GM19397 (cell line): Measurements from ENCODE around the gene C1orf21.

ENCODE experiments used
- ATAC-seq: cut with Tn5 transposase; IDR thresholded peaks from one replicate; pipeline ENCODE4 v1.9.1; 2021; ENCODE audit warnings: mild to moderate bottlenecking, moderate library complexity; ENCODE audit not compliant: unreplicated experiment

Gene C1orf21

DNA sequence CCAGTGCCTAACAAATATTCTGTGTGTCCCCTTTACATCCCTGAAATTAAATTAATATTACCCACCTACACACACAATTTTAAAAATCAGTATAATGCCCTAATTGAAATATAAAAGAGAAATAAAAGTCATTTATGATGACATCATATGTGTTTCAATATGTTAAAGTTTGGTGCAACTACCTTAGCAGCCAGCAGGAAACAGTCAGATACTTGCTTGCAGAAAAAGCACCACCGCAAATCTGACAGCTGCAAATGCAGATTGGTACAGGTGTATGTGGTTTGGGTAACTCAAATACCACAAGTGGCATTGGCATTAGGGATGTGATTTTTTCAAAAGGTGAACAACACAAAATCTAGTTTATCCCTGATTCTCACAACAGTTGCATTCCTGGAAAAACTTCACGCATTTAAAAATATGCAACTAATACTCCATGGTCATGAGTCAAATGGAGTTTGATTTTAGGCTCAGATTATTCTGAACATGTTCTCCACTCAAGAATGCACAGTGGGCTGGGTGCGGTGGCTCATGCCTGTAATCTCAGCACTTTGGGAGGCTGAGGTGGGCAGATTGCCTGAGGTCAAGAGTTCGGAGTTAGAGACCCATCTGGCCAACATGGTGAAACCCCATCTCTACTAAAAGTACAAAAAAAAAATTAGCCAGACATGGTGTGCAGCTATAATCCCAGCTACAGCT, 261.5 kb downstream of the C1orf21 start:
- ATAC-seq, result no peak

DNA sequence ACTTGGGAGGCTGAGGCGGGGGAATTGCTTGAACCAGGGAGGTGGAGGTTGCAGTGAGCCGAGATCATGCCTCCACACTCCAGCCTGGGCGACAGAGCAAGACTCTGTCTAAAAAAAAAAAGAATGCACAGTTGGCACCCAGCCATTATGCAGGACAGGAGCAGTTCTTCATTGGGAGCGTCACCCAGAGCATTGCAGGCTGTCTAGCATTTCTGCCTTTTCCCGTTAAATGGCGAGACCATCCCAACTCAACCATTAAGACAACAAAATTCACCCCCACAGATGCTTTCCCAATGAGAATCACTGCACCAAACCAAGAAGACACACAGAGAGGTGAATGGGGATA, 262.0 kb downstream of the C1orf21 start:
- ATAC-seq, result no peak

DNA sequence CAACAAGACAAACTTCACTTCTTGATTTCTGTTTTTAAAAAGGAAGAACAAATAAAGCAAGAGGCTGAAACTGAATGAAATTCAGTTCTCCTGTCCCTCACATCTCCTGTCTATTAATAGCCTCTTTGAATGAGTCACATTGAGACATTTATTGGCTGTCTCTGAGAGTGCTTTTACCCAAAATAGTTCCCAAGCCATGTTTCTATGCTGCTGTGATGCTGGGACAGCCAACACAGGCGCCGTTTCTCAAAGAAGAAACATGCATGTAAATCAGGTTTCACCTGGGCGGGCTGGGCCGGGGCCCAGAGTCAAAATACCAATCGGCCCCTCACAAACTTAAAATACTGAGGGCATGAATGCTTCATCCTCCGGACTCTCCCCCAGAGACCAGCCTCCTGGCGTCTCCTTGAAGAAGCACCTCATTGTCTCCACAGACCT, 262.6 kb downstream of the C1orf21 start:
- no peak for ATAC-seq

- ATAC-seq, result no peak
Measured at GRCh38 chr1:184650177-184650866, 263.5 kb downstream of the C1orf21 start.

DNA sequence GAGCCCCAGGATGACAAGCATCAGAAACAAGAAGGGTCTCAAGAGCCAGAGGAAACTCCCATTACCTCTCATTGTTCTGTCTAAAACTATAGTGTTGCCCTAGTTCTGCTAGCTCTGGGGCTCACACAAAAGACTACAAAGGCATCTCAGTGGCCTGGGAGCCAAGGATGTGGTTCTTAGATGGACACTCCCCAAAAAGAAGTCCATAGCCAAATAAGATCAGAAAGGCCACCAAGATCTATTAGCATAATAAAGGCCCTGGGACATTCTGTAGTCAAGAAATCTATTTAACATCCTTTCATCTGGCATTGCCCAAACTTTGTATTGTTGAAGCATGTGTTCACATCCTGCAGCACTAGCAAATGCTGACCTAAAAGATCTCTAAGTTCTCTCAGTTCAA, 268.4 kb downstream of the C1orf21 start:
- ATAC-seq, result no peak

GRCh38 chr1:184656221-184656620, 269.4 kb downstream of the C1orf21 start:
- ATAC-seq, result no peak

- ATAC-seq, result no peak
Measured at GRCh38 chr1:184658055-184658454, 271.2 kb downstream of the C1orf21 start.

GRCh38 chr1:184660462-184661191, 273.8 kb downstream of the C1orf21 start:
- no peak for ATAC-seq

GRCh38 chr1:184661801-184662200, 275.0 kb downstream of the C1orf21 start:
- ATAC-seq, result no peak

DNA sequence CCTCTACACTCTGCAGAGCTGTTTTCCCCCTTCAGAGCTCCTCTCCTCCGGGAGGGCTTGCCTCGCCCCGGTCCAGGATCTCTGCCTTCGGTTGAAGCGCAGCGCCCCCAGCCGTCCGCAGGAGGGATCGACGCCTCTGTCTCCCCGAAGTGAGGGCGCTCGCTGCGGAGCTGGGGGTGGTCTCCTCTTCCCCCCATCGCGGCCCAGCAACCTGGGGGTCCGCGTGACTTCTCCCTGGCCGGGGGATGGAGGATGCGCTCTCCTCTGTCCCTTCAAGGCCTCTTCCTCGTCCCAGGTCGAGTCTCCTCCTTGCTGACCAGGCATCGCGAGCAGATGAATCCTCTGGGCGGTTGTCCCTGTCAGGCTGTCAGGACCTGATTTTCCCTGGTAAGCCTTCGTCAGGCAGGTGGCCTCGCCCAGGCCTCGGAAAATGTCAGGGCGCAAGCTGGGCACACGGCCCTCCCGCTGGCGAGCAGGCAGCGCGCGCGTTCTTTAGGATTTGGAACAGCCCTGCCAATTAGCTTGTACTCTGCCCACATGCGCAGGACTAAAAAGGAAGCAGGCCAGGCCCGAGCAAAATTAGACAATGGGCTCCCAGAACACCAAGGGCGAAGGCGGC, 277.3 kb downstream of the C1orf21 start:
- ATAC-seq, result peak; percentile 66

DNA sequence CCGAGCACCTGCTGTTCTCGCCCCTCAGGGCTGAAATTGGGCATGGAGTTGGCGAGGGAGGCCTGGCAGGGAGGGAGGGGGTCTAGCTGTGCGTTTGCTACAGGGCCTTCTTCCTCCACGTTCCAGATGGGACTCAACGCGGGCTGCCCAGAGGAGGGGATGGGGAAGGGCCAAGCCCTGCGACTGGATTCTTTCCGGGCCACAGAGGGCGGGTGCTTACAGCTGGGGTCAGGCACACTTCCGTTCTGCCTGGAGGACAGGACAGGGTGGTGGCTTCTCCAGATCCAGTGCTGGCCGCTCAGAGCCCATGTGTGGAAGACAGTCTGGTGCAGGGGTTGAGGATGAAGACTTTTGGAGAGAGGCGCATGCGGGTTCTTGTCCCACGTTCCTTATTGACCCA, 277.8 kb downstream of the C1orf21 start:
- ATAC-seq, result no peak

- ATAC-seq, result no peak
Measured at GRCh38 chr1:184665360-184665759, 278.5 kb downstream of the C1orf21 start.

DNA sequence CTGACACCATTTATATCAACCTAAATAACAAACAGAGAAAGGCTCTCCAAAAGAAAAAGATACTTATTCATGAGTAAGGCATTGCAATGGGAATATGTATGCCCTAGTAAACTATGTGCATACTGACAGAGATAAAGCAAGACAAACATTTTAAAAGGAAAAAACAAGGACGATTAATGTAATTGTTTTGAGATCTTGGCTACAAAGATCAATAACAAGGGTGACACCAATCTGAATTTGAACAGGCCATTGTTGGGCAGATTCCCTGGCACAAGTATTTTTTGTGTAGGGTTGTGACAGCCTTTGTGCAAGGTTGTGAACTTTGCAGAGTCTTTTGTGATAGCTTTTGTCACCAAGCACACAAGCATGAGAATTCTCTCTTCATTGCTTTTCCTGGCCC, 282.6 kb downstream of the C1orf21 start:
- ATAC-seq, result no peak

DNA sequence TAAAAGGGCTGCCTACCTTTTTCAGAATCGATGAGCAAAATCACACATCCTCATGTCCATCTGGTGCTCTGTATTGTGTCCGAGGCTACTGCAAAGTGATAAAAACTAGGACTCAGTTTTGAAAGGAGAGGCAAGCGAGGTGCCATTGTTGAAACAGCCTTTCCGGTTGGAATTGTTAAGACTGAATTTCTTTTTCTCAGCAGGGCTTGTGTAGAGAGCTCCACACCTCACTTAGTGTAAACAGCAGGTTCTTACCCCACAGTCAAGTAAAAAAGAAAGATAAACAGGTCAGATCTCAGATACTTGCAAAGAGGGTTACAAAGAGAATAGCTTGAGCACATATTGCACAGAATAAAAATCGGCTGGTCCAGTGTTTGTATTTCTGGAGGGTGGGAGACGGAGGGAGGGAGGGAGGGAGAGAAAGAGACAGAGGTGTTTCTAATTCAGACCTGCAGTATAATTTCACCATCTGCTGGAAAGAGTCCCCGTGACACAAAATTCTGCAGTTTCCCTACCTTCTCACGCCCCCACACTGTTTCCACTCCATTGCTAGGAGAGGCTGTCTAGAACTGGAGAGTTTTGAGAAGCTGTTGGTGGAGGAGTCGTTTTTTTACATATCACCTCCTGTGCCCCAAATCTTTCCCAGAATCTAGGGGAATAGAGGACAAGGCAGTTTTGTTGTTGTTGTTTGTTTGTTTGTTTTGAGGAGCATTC, 285.3 kb downstream of the C1orf21 start:
- no peak for ATAC-seq

GRCh38 chr1:184673305-184673704, 286.5 kb downstream of the C1orf21 start:
- no peak for ATAC-seq

DNA sequence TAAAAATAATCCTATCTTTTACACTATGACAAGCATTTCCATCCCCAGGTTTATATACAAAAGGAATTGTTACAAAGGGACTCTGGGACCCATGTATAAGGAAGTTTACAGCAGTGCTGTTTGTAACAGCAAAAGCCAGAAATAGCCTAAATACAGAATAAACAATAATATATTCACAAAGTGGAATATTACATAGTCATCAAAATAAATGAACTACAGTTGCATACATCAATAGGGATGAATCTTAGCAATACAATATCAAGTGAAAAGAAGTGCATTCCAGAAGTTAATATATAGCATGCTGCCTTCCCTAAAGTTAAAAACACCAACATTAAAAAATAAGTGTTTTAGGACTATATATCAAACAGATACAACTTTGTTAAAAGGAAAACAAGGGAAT, 290.5 kb downstream of the C1orf21 start:
- no peak for ATAC-seq
